K562 (cell line): ENCODE data around the gene TBATA. TPM values are rescaled to one million over a fixed set of nuclear protein-coding genes. Genes with fewer than 3 reads are reported as not detected.

Source experiments
- AFF4 ChIP-seq: sonication (generic); formaldehyde crosslinking; IDR thresholded peaks from 2 replicates; pipeline ENCODE4 v1.8.0; 2023; ENCODE audit warnings: mild to moderate bottlenecking, missing genetic modification reagents
- BRCA1 ChIP-seq, 2 experiments: fragments of 450-650 bp in 1 of 2; sonication (generic) in 1 of 2; formaldehyde crosslinking in 1 of 2; IDR thresholded peaks; 2 replicates each; pipeline versions ENCODE4 v1.5.0 to v1.6.1; 2017 to 2020; ENCODE audit warnings: mild to moderate bottlenecking in 1 of 2, missing genetic modification reagents in 1 of 2
- CBX8 ChIP-seq: fragments of 200-600 bp; sonication (generic); IDR thresholded peaks from 2 replicates; pipeline ENCODE4 v1.6.1; 2012; ENCODE audit warnings: borderline replicate concordance, mixed run types, low read depth, mild to moderate bottlenecking, moderate library complexity, mixed read lengths, low read length, control low read depth, inconsistent platforms; ENCODE audit not compliant: poor library complexity, severe bottlenecking; ENCODE audit errors: extremely low read depth
- CREM ChIP-seq: IDR thresholded peaks from 2 replicates; pipeline ENCODE4 v1.6.1; 2014; ENCODE audit warnings: antibody characterized with exemption, low read depth
- FOSL1 ChIP-seq: fragments of 200-800 bp; sonication (Bioruptor generic); conservative IDR thresholded peaks from 2 replicates; pipeline ENCODE4 v1.6.1; 2016; ENCODE audit warnings: missing genetic modification characterization, missing compliant biosample characterization
- HDGF ChIP-seq: fragments of 450-650 bp; IDR thresholded peaks from 2 replicates; pipeline ENCODE4 v1.6.1; 2016
- HMGN3 ChIP-seq: IDR thresholded peaks from 2 replicates; pipeline ENCODE4 v1.6.1; 2011; ENCODE audit warnings: borderline replicate concordance, low read depth, mild to moderate bottlenecking, mixed read lengths, low read length; ENCODE audit not compliant: insufficient read length; ENCODE audit errors: extremely low read depth
- MBD2 ChIP-seq: sonication (generic); IDR thresholded peaks from 2 replicates; pipeline ENCODE4 v1.6.1; 2016; ENCODE audit warnings: low read depth, borderline replicate concordance
- PHF8 ChIP-seq: fragments of 200-600 bp; sonication (generic); IDR thresholded peaks from 2 replicates; pipeline ENCODE4 v1.6.1; 2012; ENCODE audit warnings: mixed run types, mild to moderate bottlenecking, inconsistent platforms, low read length, moderate library complexity, borderline replicate concordance
- SMARCC2 ChIP-seq: fragments of 450-650 bp; IDR thresholded peaks from 2 replicates; pipeline ENCODE4 v1.6.1; 2017; ENCODE audit warnings: antibody characterized with exemption, moderate library complexity, mild to moderate bottlenecking, low read depth
- SNIP1 ChIP-seq: fragments of 450-650 bp; IDR thresholded peaks from 2 replicates; pipeline ENCODE4 v1.7.1; 2017; ENCODE audit warnings: low read depth, mild to moderate bottlenecking
- TAF7 ChIP-seq: fragments of 450-650 bp; IDR thresholded peaks from 2 replicates; pipeline ENCODE4 v1.6.1; 2016; ENCODE audit warnings: missing genetic modification characterization, missing compliant biosample characterization
- USF2 ChIP-seq: sonication (generic); formaldehyde crosslinking; IDR thresholded peaks from 2 replicates; pipeline ENCODE4 v1.5.0; 2020; ENCODE audit warnings: missing genetic modification reagents
- ZFP30 ChIP-seq: fragments of 250-450 bp; sonication (Bioruptor Pico); IDR thresholded peaks from 2 replicates; pipeline ENCODE4 v1.8.0; 2022; ENCODE audit warnings: moderate library complexity, mild to moderate bottlenecking, inconsistent platforms, borderline replicate concordance
- ZNF165 ChIP-seq: fragments of 250-450 bp; sonication (Bioruptor Pico); IDR thresholded peaks from 2 replicates; pipeline ENCODE4 v1.4.0; 2020; ENCODE audit warnings: borderline replicate concordance
- ZNF274 ChIP-seq: IDR thresholded peaks from 2 replicates; pipeline ENCODE4 v1.6.1; 2011; ENCODE audit warnings: low read depth, mild to moderate bottlenecking, low read length, moderate library complexity, borderline replicate concordance
- ZNF518B ChIP-seq: fragments of 250-450 bp; sonication (Bioruptor Pico); IDR thresholded peaks from 2 replicates; pipeline ENCODE4 v1.5.0; 2021; ENCODE audit warnings: mild to moderate bottlenecking, moderate library complexity
- ZNF655 ChIP-seq: fragments of 250-450 bp; sonication (Bioruptor Pico); IDR thresholded peaks from 2 replicates; pipeline ENCODE4 v1.5.0; 2021
- ZNF76 ChIP-seq: fragments of 250-450 bp; sonication (Bioruptor Pico); IDR thresholded peaks from 2 replicates; pipeline ENCODE4 v1.4.0; 2020; ENCODE audit warnings: mild to moderate bottlenecking, moderate library complexity, borderline replicate concordance
- ZNF780A ChIP-seq: fragments of 250-450 bp; sonication (Bioruptor Pico); IDR thresholded peaks from 2 replicates; pipeline ENCODE4 v1.5.0; 2021; ENCODE audit warnings: mild to moderate bottlenecking
- polyA plus RNA-seq, 8 experiments: library from polyadenylated mRNA; depleted of rRNA in 4 of 8; stranded (reverse) in 5 of 8; unstranded in 3 of 8; fragments of >200 nt; fragmentation: Nextera tagmentation in 2 of 8; fragmentation: Illumina TruSeq in 1 of 8; extraction: Ambion mirVana in 2 of 8; extraction: Trizol in 1 of 8; gene quantifications; 2 replicates each; pipeline versions ENCODE4 v1.2.1 to v1.2.3, GENCODE V29; 2011 to 2014; ENCODE audit warnings: inconsistent platforms in 1 of 8, missing spikeins in 1 of 8
- total RNA-seq, 7 experiments: library from RNA; depleted of rRNA in 6 of 7; stranded (reverse); fragments of >200 nt in 6 of 7; fragmentation: Illumina TruSeq in 2 of 7; extraction: Trizol in 2 of 7; gene quantifications; 2 replicates each; pipeline versions ENCODE4 v1.2.1 to v1.2.3, GENCODE V29; 2011 to 2021; ENCODE audit warnings: low replicate concordance in 1 of 7

TBATA gene
- total and polyA plus RNA-seq, 9 of the 15 experiments (the other 6 are each of a cell fraction or from before 2014, with no cell fraction given): not detected

- TF ChIP-seq BRCA1 (IDR thresholded peaks at IDR 0.05) (no peak), BRCA1 (CRISPR knock-in tag; IDR thresholded peaks at IDR 0.05) (no peak), HMGN3 (no peak), PHF8 (no peak), ZFP30 (CRISPR knock-in tag) (no peak), CBX8 (no peak), ZNF518B (CRISPR knock-in tag) (no peak), USF2 (CRISPR knock-in tag) (no peak), HDGF (no peak), SMARCC2 (no peak), ZNF274 (no peak), ZNF76 (no peak), FOSL1 (tag) (no peak), AFF4 (CRISPR knock-in tag) (no peak), SNIP1 (no peak), CREM (no peak), MBD2 (no peak), ZNF780A (no peak), TAF7 (tag) (no peak), ZNF165 (CRISPR knock-in tag) (no peak), ZNF655 (CRISPR knock-in tag) (no peak)
Measured at GRCh38 chr10:70759781-70760180, 25.4 kb downstream of the TBATA start (continued).
